Muscle of arm (tissue), 12 donors: ENCODE data around the gene TBC1D1. TPM values are rescaled to one million over a fixed set of nuclear protein-coding genes. Genes with fewer than 3 reads are reported as not detected.

Experiments
- DNase-seq: peaks from one replicate; pipeline ENCODE4 v3.0.0-alpha.2; 2013
- polyA plus RNA-seq, 12 donors: library from polyadenylated mRNA; unstranded; fragments of 120-200 nt; gene quantifications; one replicate each; pipeline ENCODE4 v1.2.1, GENCODE V29; 2013; ENCODE audit not compliant: insufficient read length in 12 of 12

The TBC1D1 gene
- polyA plus RNA-seq, 12 donors = 36.0 to 71.2 (median 61.3) TPM; not detected in 1

- DNase-seq = no peak
Observed at GRCh38 chr4:38097818-38098217, 206.9 kb downstream of the TBC1D1 start.

GRCh38 chr4:38099020-38099600 is 208.2 kb downstream of the TBC1D1 start:
- DNase-seq = no peak

GRCh38 chr4:38099908-38100407 is 209.1 kb downstream of the TBC1D1 start:
- DNase-seq = no peak

- DNase-seq = no peak
Observed at GRCh38 chr4:38100474-38101255, 209.8 kb downstream of the TBC1D1 start.

- DNase-seq = no peak
Observed at GRCh38 chr4:38101563-38101962, 210.7 kb downstream of the TBC1D1 start.

GRCh38 chr4:38102957-38103588 is 212.2 kb downstream of the TBC1D1 start:
- DNase-seq = no peak

GRCh38 chr4:38105475-38106220 is 214.8 kb downstream of the TBC1D1 start:
- no peak for DNase-seq

- no peak for DNase-seq
Observed at GRCh38 chr4:38106311-38106710, 215.4 kb downstream of the TBC1D1 start.

GRCh38 chr4:38106886-38107514 is 216.1 kb downstream of the TBC1D1 start:
- no peak for DNase-seq

- no peak for DNase-seq
Observed at GRCh38 chr4:38107818-38108217, 216.9 kb downstream of the TBC1D1 start.

GRCh38 chr4:38109370-38109769 is 218.5 kb downstream of the TBC1D1 start:
- DNase-seq = no peak

- DNase-seq = no peak
Observed at GRCh38 chr4:38109896-38110295, 219.0 kb downstream of the TBC1D1 start.

- DNase-seq = no peak
Observed at GRCh38 chr4:38111024-38111423, 220.1 kb downstream of the TBC1D1 start.

- DNase-seq = no peak
Observed at GRCh38 chr4:38111717-38112116, 220.8 kb downstream of the TBC1D1 start.

GRCh38 chr4:38113132-38113531 is 222.2 kb downstream of the TBC1D1 start:
- no peak for DNase-seq

- DNase-seq = no peak
Observed at GRCh38 chr4:38113551-38113950, 222.7 kb downstream of the TBC1D1 start.

- no peak for DNase-seq
Observed at GRCh38 chr4:38114386-38115150, 223.7 kb downstream of the TBC1D1 start.

GRCh38 chr4:38115601-38116000 is 224.7 kb downstream of the TBC1D1 start:
- DNase-seq = no peak

- no peak for DNase-seq
Observed at GRCh38 chr4:38117591-38117990, 226.7 kb downstream of the TBC1D1 start.

- DNase-seq = no peak
Observed at GRCh38 chr4:38119668-38120385, 228.9 kb downstream of the TBC1D1 start.
